Progenitor cell of endocrine pancreas (in vitro differentiated cells): ENCODE measurements around the gene CRYL1. TPM values are rescaled to one million over a fixed set of nuclear protein-coding genes. Genes with fewer than 3 reads are reported as not detected.

ENCODE experiments used
- DNase-seq: peaks from one replicate; pipeline ENCODE4 v3.0.0; 2021; ENCODE audit warnings: low spot score; ENCODE audit not compliant: unreplicated experiment
- H3K27ac Mint-ChIP-seq: 2 replicates; pipeline ENCODE4 v1.8.0; 2021; ENCODE audit warnings: mild to moderate bottlenecking, moderate library complexity, mixed read lengths
- H3K27me3 Mint-ChIP-seq: 2 replicates; pipeline ENCODE4 v1.8.0; 2021; ENCODE audit warnings: mixed read lengths
- H3K36me3 Mint-ChIP-seq: 2 replicates; pipeline ENCODE4 v1.8.0; 2022; ENCODE audit warnings: mixed read lengths; ENCODE audit not compliant: insufficient read depth
- H3K4me1 Mint-ChIP-seq: 2 replicates; pipeline ENCODE4 v1.8.0; 2021; ENCODE audit warnings: low read depth, mixed read lengths
- H3K4me3 Mint-ChIP-seq: 2 replicates; pipeline ENCODE4 v1.8.0; 2021; ENCODE audit warnings: low read depth, mild to moderate bottlenecking, moderate library complexity, mixed read lengths
- H3K9me3 Mint-ChIP-seq: 2 replicates; pipeline ENCODE4 v1.8.0; 2021; ENCODE audit warnings: low read depth, mixed read lengths
- total RNA-seq: library from RNA; stranded (reverse); gene quantifications from 2 replicates; pipeline ENCODE4 v1.2.1, GENCODE V29; 2021
- TF ChIP-seq, protein P1 (sequence below): fragments of 200-600 bp; sonication (generic); IDR thresholded peaks from one replicate; pipeline ENCODE4 v1.5.0; 2021; ENCODE audit warnings: antibody characterized with exemption, mild to moderate bottlenecking; ENCODE audit not compliant: unreplicated experiment

CRYL1 gene
- total RNA-seq, 1 donor from 2014 or later = 11.7 TPM

- H3K4me3 Mint-ChIP-seq = no peak overlapping the region
- no peaks in the 10 kb centered on the region for H3K36me3 Mint-ChIP-seq
- no peaks in the 10 kb centered on the region for H3K9me3 Mint-ChIP-seq
- TF ChIP-seq, protein P1, sequence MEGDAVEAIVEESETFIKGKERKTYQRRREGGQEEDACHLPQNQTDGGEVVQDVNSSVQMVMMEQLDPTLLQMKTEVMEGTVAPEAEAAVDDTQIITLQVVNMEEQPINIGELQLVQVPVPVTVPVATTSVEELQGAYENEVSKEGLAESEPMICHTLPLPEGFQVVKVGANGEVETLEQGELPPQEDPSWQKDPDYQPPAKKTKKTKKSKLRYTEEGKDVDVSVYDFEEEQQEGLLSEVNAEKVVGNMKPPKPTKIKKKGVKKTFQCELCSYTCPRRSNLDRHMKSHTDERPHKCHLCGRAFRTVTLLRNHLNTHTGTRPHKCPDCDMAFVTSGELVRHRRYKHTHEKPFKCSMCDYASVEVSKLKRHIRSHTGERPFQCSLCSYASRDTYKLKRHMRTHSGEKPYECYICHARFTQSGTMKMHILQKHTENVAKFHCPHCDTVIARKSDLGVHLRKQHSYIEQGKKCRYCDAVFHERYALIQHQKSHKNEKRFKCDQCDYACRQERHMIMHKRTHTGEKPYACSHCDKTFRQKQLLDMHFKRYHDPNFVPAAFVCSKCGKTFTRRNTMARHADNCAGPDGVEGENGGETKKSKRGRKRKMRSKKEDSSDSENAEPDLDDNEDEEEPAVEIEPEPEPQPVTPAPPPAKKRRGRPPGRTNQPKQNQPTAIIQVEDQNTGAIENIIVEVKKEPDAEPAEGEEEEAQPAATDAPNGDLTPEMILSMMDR = no peak
- peaks cover 5% of the 10 kb centered on the region for H3K27me3 Mint-ChIP-seq
- peak overlapping the region; percentile 81 for H3K27ac Mint-ChIP-seq
- DNase-seq = no peak
- peaks cover 16% of the 10 kb centered on the region for H3K4me1 Mint-ChIP-seq
Observed at GRCh38 chr13:20482275-20482761, 43.3 kb downstream of the CRYL1 start.

DNA sequence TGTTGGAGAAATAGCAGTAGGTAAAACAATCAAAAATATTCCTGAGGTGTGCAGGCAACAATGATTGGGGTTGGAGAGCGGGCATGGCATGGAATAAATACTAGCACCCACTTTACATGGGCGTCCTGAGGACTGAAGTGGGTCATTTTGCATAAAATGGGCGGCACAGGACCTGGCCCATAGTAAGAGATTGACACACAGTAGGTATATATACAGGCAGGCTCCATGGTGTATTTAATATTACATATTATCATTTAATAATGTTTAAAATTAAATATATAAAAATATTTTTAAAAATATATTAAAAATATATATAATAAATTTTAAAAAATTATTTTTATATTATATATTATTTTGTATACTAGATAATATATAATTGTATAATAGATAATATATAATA lies 48.3 kb downstream of the CRYL1 start:
- no peak overlapping the region for H3K27ac Mint-ChIP-seq
- H3K4me3 Mint-ChIP-seq = no peak overlapping the region
- TF ChIP-seq, protein P1 = no peak
- no peak for DNase-seq
- H3K27me3 Mint-ChIP-seq = peaks cover 3% of the 10 kb centered on the region
- H3K36me3 Mint-ChIP-seq = no peaks in the 10 kb centered on the region
- H3K9me3 Mint-ChIP-seq = no peaks in the 10 kb centered on the region
- peaks cover 19% of the 10 kb centered on the region for H3K4me1 Mint-ChIP-seq

DNA sequence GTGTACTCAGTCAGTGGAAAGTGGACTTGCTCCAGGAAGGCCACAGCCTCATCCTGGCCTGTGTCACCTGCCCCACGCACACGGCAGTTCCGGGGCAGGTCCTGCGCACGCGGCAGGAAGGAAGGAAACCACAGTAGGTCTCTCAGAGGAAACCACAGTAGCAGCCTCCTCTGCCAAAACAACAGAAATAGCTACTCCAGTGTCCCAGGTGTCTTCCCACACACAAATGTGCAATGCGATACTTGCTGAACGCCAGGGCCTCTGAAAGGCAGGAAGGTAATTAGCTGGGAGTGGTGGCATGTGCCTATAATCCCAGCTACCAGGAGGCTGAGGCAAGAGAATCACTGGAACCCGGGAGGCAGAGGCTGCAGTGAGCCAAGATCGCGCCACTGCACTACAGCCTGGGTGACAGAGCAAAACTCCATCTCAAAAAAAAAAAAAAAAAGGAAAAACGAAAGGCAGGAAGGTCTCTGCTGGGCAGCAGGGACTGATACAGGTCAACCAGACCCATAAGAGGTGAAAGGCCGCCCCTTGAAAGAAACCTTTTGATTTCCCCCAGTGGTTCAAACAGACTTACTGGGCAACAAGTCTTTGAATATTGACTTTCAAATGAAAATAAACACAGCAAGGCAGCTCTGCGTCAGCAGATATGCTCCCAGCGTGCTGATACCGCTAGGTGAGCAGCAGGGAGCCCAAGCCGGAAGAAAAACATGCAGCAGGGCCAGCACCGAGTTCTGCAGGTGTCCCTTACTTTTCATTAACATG lies 49.5 kb downstream of the CRYL1 start:
- TF ChIP-seq, protein P1 = no peak
- Mint-ChIP-seq H3K4me1 (peaks cover 9% of the 10 kb centered on the region), H3K36me3 (peaks cover 2% of the 10 kb centered on the region), H3K27ac (peak overlapping the region; percentile 69), H3K9me3 (no peaks in the 10 kb centered on the region), H3K27me3 (peaks cover 3% of the 10 kb centered on the region), H3K4me3 (no peak overlapping the region)
- DNase-seq = no peak

DNA sequence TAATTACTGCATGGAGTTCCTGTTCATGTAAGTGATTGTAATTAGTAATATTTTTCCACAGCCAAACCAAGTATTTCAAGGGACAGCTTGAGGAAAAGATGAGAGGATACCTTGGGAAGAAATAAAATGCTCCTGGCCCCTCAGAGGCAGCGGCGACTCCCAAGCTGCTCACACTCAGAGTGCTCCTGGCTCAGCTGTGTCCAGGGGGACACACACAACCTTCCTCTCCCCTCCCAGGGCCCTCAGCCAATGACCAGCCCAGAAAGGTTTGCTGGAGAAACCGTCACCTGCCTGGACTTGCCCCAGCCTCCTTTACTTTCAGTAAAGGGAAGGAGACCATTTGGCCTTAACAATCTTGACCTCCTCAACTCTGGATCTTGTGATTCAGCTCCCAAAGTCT lies 51.1 kb downstream of the CRYL1 start:
- Mint-ChIP-seq H3K27ac (no peak overlapping the region), H3K4me1 (peaks cover 8% of the 10 kb centered on the region), H3K27me3 (no peaks in the 10 kb centered on the region), H3K36me3 (peaks cover 4% of the 10 kb centered on the region), H3K4me3 (no peak overlapping the region), H3K9me3 (no peaks in the 10 kb centered on the region)
- TF ChIP-seq, protein P1 = no peak
- no peak for DNase-seq

DNA sequence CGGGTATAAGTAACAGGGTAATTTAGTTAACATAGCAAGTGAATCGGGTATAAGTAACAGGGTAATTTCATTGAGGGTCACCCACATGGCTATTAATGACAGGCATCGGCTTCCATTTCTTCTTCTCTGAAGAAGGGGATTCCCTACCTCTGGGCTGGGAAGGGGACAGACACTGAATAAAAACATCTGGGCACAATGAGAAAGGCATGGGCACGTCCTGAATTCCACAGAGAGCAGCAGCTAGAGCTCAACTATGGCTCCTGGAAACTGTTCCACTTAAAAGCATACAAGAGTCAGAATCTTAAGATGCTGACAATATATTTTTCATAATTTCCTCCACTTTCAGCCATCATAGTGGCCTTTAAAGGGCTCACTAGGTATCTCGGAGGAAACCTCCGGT lies 51.8 kb downstream of the CRYL1 start:
- Mint-ChIP-seq H3K4me1 (peaks cover 8% of the 10 kb centered on the region), H3K36me3 (peaks cover 4% of the 10 kb centered on the region), H3K4me3 (no peak overlapping the region), H3K27me3 (no peaks in the 10 kb centered on the region), H3K27ac (peak overlapping the region; percentile 65), H3K9me3 (no peaks in the 10 kb centered on the region)
- TF ChIP-seq, protein P1 = no peak
- no peak for DNase-seq
